ENCODE results near the gene RAD18.

RAD18 gene

DNA sequence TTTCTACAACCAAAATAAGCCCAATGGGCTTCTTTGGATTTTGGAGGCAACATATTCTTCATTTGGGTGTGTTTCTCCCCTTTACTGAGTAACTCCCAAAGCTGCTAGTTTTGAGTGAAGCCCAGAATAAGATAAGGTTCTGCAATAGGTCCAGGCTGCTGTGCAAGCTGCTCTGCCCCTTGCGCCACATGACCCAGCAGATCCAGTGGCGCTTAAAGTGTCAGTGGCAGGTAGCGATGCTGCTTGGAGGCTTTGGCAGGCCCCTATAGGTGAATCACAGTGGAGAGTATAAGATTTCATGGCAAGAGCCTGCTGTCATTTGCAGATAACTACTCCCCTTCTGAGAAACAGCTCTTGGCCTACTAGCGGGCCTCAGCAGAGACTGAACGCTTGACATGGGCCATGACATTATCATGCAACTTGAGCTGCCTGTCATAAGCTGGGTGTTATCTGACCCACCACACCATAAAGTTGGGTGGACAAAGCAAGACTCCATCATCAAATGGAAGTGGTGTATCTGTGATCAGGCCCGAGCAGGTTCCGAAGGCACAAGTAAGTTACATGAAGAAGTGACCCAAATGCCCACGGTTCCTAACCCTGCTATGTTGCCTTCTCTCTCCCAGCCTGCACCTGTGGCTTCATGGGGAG, 105.4 kb downstream of the RAD18 start:
- TF ChIP-seq FOXP2 (optimal IDR thresholded peaks at IDR 0.05; ENCODE audit: borderline replicate concordance, extremely low read depth, extremely low read length, insufficient read depth) (no peak), TAF1 (IDR thresholded peaks at IDR 0.05; ENCODE audit: borderline replicate concordance, insufficient read depth, low read length) (no peak), POLR2AphosphoS5 (IDR thresholded peaks at IDR 0.05; ENCODE audit: low read depth, low read length) (no peak), SIN3A (IDR thresholded peaks at IDR 0.05; ENCODE audit: borderline replicate concordance, insufficient read depth, low read length) (no peak)
- TF ChIP-seq, protein P1, sequence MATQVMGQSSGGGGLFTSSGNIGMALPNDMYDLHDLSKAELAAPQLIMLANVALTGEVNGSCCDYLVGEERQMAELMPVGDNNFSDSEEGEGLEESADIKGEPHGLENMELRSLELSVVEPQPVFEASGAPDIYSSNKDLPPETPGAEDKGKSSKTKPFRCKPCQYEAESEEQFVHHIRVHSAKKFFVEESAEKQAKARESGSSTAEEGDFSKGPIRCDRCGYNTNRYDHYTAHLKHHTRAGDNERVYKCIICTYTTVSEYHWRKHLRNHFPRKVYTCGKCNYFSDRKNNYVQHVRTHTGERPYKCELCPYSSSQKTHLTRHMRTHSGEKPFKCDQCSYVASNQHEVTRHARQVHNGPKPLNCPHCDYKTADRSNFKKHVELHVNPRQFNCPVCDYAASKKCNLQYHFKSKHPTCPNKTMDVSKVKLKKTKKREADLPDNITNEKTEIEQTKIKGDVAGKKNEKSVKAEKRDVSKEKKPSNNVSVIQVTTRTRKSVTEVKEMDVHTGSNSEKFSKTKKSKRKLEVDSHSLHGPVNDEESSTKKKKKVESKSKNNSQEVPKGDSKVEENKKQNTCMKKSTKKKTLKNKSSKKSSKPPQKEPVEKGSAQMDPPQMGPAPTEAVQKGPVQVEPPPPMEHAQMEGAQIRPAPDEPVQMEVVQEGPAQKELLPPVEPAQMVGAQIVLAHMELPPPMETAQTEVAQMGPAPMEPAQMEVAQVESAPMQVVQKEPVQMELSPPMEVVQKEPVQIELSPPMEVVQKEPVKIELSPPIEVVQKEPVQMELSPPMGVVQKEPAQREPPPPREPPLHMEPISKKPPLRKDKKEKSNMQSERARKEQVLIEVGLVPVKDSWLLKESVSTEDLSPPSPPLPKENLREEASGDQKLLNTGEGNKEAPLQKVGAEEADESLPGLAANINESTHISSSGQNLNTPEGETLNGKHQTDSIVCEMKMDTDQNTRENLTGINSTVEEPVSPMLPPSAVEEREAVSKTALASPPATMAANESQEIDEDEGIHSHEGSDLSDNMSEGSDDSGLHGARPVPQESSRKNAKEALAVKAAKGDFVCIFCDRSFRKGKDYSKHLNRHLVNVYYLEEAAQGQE (IDR thresholded peaks at IDR 0.05; ENCODE audit: insufficient read depth in 1 of 2, low read depth in 2 of 2, low read length in 2 of 2): no peak

DNA sequence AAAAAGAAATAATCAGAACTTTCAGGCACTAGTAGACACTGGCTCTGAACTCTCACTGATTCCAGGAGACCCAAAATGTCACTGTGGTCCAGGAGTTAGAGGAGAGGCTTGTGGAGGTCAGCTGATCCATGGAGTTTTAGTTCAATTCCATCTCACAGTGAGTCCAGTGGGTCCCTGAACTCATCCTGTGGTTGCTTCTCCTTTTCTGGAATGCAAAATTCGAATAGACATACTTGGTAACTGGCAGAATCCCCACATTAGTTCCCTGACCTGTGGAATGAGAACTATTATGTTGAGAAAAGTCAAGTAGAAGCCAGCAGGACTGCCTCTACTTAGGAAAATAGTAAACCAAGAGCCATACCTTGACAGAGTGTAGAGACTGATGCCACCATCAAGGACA, 106.6 kb downstream of the RAD18 start:
- TF ChIP-seq FOXP2 (optimal IDR thresholded peaks at IDR 0.05; ENCODE audit: borderline replicate concordance, extremely low read depth, extremely low read length, insufficient read depth): no peak
- TF ChIP-seq TAF1 (IDR thresholded peaks at IDR 0.05; ENCODE audit: borderline replicate concordance, insufficient read depth, low read length): no peak
- no peak for TF ChIP-seq SIN3A (IDR thresholded peaks at IDR 0.05; ENCODE audit: borderline replicate concordance, insufficient read depth, low read length)
- TF ChIP-seq, protein P1 (IDR thresholded peaks at IDR 0.05; ENCODE audit: insufficient read depth in 1 of 2, low read depth in 2 of 2, low read length in 2 of 2): no peak
- no peak for TF ChIP-seq POLR2AphosphoS5 (IDR thresholded peaks at IDR 0.05; ENCODE audit: low read depth, low read length)

DNA sequence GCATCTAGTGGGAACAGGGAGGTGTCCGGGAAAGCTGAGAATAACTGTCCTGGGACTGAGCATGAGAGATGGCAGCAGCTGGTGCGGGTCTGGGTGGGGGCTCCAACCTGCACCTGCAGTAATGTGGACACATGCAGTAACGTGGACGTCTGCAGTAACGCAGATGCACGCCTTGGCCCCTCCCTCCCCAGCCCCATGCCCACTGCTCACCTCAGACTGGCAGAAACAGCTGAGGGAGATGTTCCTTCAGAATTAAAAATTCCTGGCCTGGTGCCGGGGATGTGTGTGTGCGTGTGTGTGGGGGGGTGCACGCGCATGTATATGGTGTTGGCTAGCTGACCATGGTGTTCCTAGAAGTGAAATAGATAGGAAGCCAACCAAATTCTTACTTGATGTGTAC, 107.2 kb downstream of the RAD18 start:
- no peak for TF ChIP-seq FOXP2 (optimal IDR thresholded peaks at IDR 0.05; ENCODE audit: borderline replicate concordance, extremely low read depth, extremely low read length, insufficient read depth)
- no peak for TF ChIP-seq TAF1 (IDR thresholded peaks at IDR 0.05; ENCODE audit: borderline replicate concordance, insufficient read depth, low read length)
- TF ChIP-seq, protein P1 (IDR thresholded peaks at IDR 0.05; ENCODE audit: insufficient read depth in 1 of 2, low read depth in 2 of 2, low read length in 2 of 2): no peak
- TF ChIP-seq POLR2AphosphoS5 (IDR thresholded peaks at IDR 0.05; ENCODE audit: low read depth, low read length): no peak
- TF ChIP-seq SIN3A (IDR thresholded peaks at IDR 0.05; ENCODE audit: borderline replicate concordance, insufficient read depth, low read length): no peak

DNA sequence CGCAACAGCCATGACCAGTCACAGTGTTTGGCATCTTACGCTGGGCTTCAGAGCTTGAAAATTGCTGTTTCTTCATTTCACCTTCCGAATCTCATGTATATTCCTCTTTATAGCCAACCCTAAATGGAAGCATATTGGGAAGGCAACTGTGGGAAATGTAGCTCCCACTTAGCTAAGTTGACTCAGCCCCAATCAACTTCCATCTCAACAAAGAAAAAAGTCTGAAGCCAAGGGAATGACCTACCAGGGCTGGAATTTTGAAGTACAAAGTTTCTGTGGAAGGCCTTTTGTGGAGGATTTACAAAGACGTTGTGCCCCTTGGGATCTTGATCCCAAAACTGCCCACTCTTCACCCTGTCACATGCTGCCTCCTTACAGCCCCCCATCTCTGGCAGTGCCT, 108.6 kb downstream of the RAD18 start:
- TF ChIP-seq TAF1 (IDR thresholded peaks at IDR 0.05; ENCODE audit: borderline replicate concordance, insufficient read depth, low read length): no peak
- no peak for TF ChIP-seq SIN3A (IDR thresholded peaks at IDR 0.05; ENCODE audit: borderline replicate concordance, insufficient read depth, low read length)
- TF ChIP-seq, protein P1 (IDR thresholded peaks at IDR 0.05; ENCODE audit: insufficient read depth in 1 of 2, low read depth in 2 of 2, low read length in 2 of 2): no peak
- TF ChIP-seq FOXP2 (optimal IDR thresholded peaks at IDR 0.05; ENCODE audit: borderline replicate concordance, extremely low read depth, extremely low read length, insufficient read depth): no peak
- no peak for TF ChIP-seq POLR2AphosphoS5 (IDR thresholded peaks at IDR 0.05; ENCODE audit: low read depth, low read length)
